BE2C (cell line): ENCODE measurements around the gene CAPRIN1.

ENCODE experiments used
- DNase-seq: peaks from one replicate; pipeline ENCODE4 v3.0.0-alpha.2; 2020
- H3K27me3 ChIP-seq: fragments of 250-450 bp; sonication (Bioruptor Pico); 2 replicates; pipeline ENCODE4 v1.5.1; 2020; ENCODE audit warnings: mild to moderate bottlenecking
- H3K36me3 ChIP-seq: fragments of 250-450 bp; sonication (Bioruptor Pico); 2 replicates; pipeline ENCODE4 v1.5.1; 2020; ENCODE audit warnings: mild to moderate bottlenecking
- H3K4me1 ChIP-seq: fragments of 250-450 bp; sonication (Bioruptor Pico); 2 replicates; pipeline ENCODE4 v1.5.1; 2020
- H3K4me3 ChIP-seq: 2 replicates; pipeline ENCODE4 v1.5.1; 2011; ENCODE audit warnings: low read depth, low read length
- H3K9me3 ChIP-seq: fragments of 250-450 bp; sonication (Bioruptor Pico); 2 replicates; pipeline ENCODE4 v1.5.1; 2020
- CTCF ChIP-seq: IDR thresholded peaks from 2 replicates; pipeline ENCODE4 v1.5.1; 2012; ENCODE audit warnings: mild to moderate bottlenecking, low read depth, low read length

CAPRIN1 gene

DNA sequence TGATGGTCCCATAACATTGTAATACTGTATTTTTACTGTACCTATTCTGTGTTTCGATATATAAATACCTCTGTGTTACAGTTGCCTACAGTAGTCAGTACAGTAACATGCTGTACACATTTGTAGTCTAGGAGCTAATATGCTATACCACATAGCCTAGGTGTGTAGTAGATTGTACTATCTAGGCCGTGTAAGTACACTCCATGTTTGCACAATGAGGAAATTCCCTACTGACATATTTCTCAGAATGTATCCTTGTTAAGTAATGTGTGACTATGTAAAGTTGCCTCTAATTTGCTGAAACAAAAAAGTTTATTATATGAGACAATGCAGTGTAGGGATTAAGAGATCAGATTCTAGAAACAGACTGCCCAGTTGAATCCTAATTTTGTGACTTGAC, 21.3 kb downstream of the CAPRIN1 start:
- no peaks in the 10 kb centered on the region for H3K9me3 ChIP-seq
- TF ChIP-seq CTCF: no peak
- H3K4me1 ChIP-seq: no peaks in the 10 kb centered on the region
- DNase-seq: no peak
- no peak overlapping the region for H3K4me3 ChIP-seq
- H3K27me3 ChIP-seq: no peaks in the 10 kb centered on the region
- peaks cover 34% of the 10 kb centered on the region for H3K36me3 ChIP-seq

DNA sequence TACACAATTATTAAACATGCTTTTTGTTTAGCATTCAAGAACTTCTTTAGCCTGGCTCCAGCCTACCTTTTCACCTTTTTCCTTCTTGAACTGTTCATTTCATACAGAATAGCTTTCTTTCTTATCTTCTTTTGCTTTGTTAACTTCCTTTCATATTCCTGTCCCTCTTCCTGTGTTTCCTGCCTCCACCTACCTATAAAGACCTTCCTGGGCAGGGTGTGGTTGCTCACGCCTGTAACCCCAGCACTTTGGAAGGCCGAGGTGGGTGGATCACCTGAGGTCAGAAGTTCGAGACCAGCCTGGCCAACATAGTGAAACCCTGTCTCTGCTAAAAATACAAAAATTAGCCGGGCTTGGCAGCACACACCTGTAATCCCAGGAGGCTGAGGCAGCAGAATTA, 22.9 kb downstream of the CAPRIN1 start:
- Histone ChIP-seq H3K27me3 (no peaks in the 10 kb centered on the region), H3K36me3 (peaks cover 50% of the 10 kb centered on the region), H3K4me1 (no peaks in the 10 kb centered on the region), H3K4me3 (no peak overlapping the region), H3K9me3 (no peaks in the 10 kb centered on the region)
- no peak for TF ChIP-seq CTCF
- no peak for DNase-seq

- Histone ChIP-seq H3K36me3 (peaks cover 55% of the 10 kb centered on the region), H3K4me1 (no peaks in the 10 kb centered on the region)
- no peak for DNase-seq
Observed at GRCh38 chr11:34075178-34075820, 23.8 kb downstream of the CAPRIN1 start.

DNA sequence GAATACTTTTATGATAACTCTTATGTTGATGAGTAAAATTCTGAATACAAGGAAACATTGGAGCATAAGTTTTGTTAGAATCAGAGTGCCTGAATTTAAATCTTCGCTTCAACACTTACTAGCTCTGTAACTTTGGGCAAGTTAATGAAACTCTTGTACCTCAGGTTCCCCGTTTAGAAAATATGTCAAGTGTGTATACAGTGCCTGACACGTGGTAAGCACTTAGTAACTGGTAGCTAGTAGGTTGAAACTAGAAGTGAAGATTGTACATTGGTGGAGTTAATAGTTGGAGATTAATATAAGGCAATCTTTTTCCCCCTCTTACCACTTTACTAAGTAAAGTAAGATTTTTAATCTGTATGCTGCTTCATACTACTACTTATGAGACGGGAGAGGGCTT, 29.1 kb downstream of the CAPRIN1 start:
- TF ChIP-seq CTCF: no peak
- H3K4me3 ChIP-seq: no peak overlapping the region
- DNase-seq: no peak
- H3K9me3 ChIP-seq: no peaks in the 10 kb centered on the region
- H3K4me1 ChIP-seq: no peaks in the 10 kb centered on the region
- no peaks in the 10 kb centered on the region for H3K27me3 ChIP-seq
- peaks cover 70% of the 10 kb centered on the region for H3K36me3 ChIP-seq

More at GRCh38 chr11:34075178-34075820, 23.8 kb downstream of the CAPRIN1 start:
- H3K27me3 ChIP-seq: no peaks in the 10 kb centered on the region
- no peak for TF ChIP-seq CTCF
- H3K9me3 ChIP-seq: no peaks in the 10 kb centered on the region
- H3K4me3 ChIP-seq: no peak overlapping the region

DNA sequence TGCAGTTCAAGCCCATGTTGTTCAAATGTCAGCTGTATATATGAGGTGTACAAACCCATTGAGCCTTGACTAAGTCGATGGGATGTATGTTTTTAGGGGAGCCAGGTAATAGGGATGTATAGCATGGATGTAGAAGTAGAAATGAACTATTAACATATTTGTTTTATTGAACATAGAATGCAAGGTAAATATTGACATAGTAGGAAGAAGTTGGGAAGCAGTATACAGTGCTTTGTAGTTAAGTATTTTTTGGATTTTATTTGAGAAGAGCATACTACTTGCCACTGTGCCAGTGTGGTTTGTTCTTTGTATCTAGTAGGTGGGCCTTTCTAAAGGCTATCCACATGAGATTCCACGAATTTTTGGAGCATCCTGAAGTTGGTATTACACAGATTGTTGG, 33.1 kb downstream of the CAPRIN1 start:
- no peak for DNase-seq
- Histone ChIP-seq H3K27me3 (no peaks in the 10 kb centered on the region), H3K36me3 (peaks cover 63% of the 10 kb centered on the region), H3K4me3 (no peak overlapping the region), H3K4me1 (no peaks in the 10 kb centered on the region), H3K9me3 (no peaks in the 10 kb centered on the region)
- no peak for TF ChIP-seq CTCF

DNA sequence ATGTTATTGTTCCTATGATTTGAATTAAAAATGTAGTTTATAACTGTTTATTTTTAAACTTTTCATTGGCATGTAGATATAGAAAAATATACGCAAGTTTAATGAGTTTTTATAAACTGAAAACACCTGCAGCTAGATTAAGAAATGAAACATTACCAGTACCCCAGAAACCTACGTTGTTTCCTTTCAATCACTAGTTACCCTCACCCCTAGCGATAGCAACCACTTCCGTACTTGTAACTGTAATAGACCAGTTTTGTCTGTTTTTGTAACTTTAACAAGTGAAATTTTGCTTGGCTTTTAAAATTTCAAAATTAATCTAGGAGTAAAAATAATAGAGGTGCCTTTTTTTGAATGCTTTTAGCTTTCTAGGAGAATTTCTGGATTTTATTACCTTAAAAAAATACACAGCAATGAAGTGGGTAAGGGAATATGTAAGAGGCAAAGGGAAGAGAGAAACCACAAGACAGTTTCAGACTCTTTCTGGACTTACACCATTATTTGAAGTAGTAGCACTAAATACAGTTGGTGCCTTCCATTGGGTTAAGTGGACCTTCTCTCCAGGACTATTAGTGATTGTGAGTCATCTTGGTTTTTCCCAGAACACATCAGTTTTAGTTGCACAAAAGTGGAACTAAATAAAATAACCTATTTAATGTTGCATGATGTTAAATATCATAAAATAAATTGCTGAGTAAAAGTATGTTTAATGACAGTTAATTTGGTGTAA, 35.2 kb downstream of the CAPRIN1 start:
- no peak for TF ChIP-seq CTCF
- H3K4me3 ChIP-seq: no peak overlapping the region
- H3K4me1 ChIP-seq: no peaks in the 10 kb centered on the region
- DNase-seq: no peak
- peaks cover 65% of the 10 kb centered on the region for H3K36me3 ChIP-seq
- H3K9me3 ChIP-seq: no peaks in the 10 kb centered on the region
- H3K27me3 ChIP-seq: no peaks in the 10 kb centered on the region
